Esophagus (tissue), 2 donors: ENCODE measurements around the gene BMPER. TPM values are rescaled to one million over a fixed set of nuclear protein-coding genes. Genes with fewer than 3 reads are reported as not detected.

ENCODE experiments used
- H3K27ac ChIP-seq, 2 donors: one replicate each; pipeline ENCODE4 v1.5.1; 2013; ENCODE audit warnings: low read depth in 2 of 2, mild to moderate bottlenecking in 2 of 2, inconsistent platforms in 1 of 2, low read length in 1 of 2, moderate library complexity in 1 of 2
- H3K27me3 ChIP-seq, 2 donors: one replicate each; pipeline ENCODE4 v1.6.1; 2013; ENCODE audit warnings: low read length in 2 of 2, control low read depth in 1 of 2, mild to moderate bottlenecking in 1 of 2; ENCODE audit not compliant: insufficient read depth in 2 of 2, control insufficient read depth in 1 of 2
- H3K36me3 ChIP-seq, 2 donors: one replicate each; pipeline ENCODE4 v1.6.1; 2013; ENCODE audit warnings: low read length in 1 of 2; ENCODE audit not compliant: control insufficient read depth in 2 of 2, insufficient read depth in 2 of 2
- H3K4me1 ChIP-seq, 2 donors: one replicate each; pipeline ENCODE4 v1.6.1; 2013; ENCODE audit warnings: low read length in 1 of 2; ENCODE audit not compliant: control insufficient read depth in 2 of 2, insufficient read depth in 2 of 2
- H3K4me3 ChIP-seq, 2 donors: one replicate each; pipeline ENCODE4 v1.5.1; 2013; ENCODE audit warnings: low read length in 2 of 2, mild to moderate bottlenecking in 2 of 2, low read depth in 1 of 2, moderate library complexity in 1 of 2
- H3K9me3 ChIP-seq, 2 donors: one replicate each; pipeline ENCODE4 v1.6.1; 2013; ENCODE audit warnings: mild to moderate bottlenecking in 2 of 2, low read depth in 1 of 2, low read length in 1 of 2, moderate library complexity in 1 of 2; ENCODE audit not compliant: control insufficient read depth in 2 of 2, insufficient read depth in 1 of 2
- WGBS, 2 donors: extraction: QIAGEN DNeasy Blood & Tissue Kit; methylation state at CpG; one replicate each; pipeline ENCODE4 v1.1.7; 2013; 5-methylcytosine and 5-hydroxymethylcytosine counted together
- polyA plus RNA-seq, 2 donors: library from polyadenylated mRNA; stranded (reverse); fragments of 200-250 nt; gene quantifications; one replicate each; pipeline ENCODE4 v1.2.3, GENCODE V29; 2013
- donor health status: healthy with polysubstance abuse.
- donor health status: Bipolar disorder and iron deficiency.

Gene BMPER
- polyA plus RNA-seq, 2 donors = 0.06 to 0.19 TPM

DNA sequence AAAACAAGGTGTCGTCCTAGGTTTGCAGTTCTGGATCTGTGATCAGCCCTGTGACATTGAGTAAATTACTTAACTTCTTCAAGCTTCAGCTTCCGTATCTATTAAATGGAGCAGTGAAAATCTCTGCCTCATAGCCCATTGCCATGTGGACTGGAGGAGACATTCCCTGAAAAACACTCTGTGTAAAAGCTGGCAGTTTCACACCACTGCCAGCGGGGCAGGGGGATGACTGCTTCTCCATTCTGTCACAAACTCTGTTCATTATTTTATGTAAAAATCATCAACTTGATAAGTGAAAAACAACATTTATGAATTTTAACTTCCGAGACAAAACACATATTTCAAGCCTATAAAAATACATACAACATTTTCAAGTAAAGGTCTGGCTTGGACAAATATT lies 234.7 kb downstream of the BMPER start:
- Histone ChIP-seq H3K9me3 (peaks cover 0 to 2% of the 10 kb centered on the region in 2 donors), H3K4me1 (peaks cover 0 to 3% of the 10 kb centered on the region in 2 donors), H3K36me3 (no peaks in the 10 kb centered on the region), H3K4me3 (no peak overlapping the region), H3K27me3 (no peaks in the 10 kb centered on the region), H3K27ac (no peak overlapping the region)
- WGBS, 2 donors = 79 to 88% methylated on average over 4 of the region's 4 CpGs

DNA sequence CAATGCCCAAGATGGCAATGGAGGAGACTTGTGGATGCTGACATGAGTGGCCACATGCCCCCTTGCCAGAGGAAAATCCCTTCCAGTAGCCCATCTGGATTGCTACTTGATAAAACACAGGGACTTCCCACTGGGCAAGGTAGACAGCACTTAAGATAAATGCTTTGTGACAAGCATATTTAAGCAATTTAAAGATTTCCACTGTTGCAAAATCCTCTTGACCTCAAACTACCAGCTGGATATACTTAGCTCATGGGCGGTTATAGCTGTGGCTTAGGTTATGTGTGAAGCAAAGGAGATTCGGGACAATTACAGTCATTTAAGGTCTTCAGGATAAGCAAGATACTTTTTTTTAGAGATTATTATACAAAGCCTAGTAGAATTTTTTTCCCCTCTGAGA lies 238.1 kb downstream of the BMPER start:
- Histone ChIP-seq H3K36me3 (no peaks in the 10 kb centered on the region), H3K9me3 (no peaks in the 10 kb centered on the region), H3K27me3 (no peaks in the 10 kb centered on the region), H3K4me1 (no peaks in the 10 kb centered on the region), H3K27ac (no peak overlapping the region), H3K4me3 (no peak overlapping the region)
- WGBS, 2 donors = 75% methylated on average over 2 of the region's 2 CpGs

- 59 to 69% methylated on average over 1 of the region's 1 CpG for WGBS, 2 donors
- H3K27ac ChIP-seq = no peak overlapping the region
- no peaks in the 10 kb centered on the region for H3K4me1 ChIP-seq
- no peaks in the 10 kb centered on the region for H3K27me3 ChIP-seq
- H3K9me3 ChIP-seq = no peaks in the 10 kb centered on the region
- H3K4me3 ChIP-seq = no peak overlapping the region
- H3K36me3 ChIP-seq = no peaks in the 10 kb centered on the region
Measured at GRCh38 chr7:34145603-34146002, 240.3 kb downstream of the BMPER start.

DNA sequence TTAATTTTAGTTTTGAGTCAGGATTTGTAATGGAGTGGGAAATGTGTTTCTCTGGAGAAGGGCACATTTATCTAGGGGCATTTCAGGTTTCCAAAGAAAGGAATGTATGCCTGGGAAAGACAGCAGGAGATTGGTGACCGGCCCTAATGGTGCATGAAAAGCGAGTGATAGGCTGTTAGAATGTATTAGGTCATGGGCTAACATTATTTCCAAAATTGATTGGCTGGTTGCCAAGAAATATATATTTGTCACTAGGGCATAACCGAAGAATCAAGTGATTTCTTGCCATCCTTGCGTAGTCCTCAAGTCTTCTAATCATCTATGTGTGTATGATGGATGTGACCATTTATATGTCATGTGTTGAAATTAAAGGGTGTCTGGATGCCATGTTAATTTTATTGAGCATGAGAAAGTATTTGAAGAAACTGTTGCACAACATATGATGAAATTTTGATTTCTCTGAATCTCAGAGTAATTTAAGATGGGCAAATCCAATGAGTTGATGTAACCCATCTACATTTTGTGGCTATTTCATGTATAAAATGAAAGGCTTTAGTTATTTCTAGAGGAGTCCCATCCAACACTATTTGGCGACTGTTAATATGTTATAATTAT lies 248.4 kb downstream of the BMPER start:
- H3K4me1 ChIP-seq = no peaks in the 10 kb centered on the region
- H3K4me3 ChIP-seq = no peak overlapping the region
- no peaks in the 10 kb centered on the region for H3K9me3 ChIP-seq
- no peaks in the 10 kb centered on the region for H3K36me3 ChIP-seq
- no peaks in the 10 kb centered on the region for H3K27me3 ChIP-seq
- WGBS, 2 donors = 90 to 91% methylated on average over 5 of the region's 5 CpGs
- H3K27ac ChIP-seq = no peak overlapping the region

DNA sequence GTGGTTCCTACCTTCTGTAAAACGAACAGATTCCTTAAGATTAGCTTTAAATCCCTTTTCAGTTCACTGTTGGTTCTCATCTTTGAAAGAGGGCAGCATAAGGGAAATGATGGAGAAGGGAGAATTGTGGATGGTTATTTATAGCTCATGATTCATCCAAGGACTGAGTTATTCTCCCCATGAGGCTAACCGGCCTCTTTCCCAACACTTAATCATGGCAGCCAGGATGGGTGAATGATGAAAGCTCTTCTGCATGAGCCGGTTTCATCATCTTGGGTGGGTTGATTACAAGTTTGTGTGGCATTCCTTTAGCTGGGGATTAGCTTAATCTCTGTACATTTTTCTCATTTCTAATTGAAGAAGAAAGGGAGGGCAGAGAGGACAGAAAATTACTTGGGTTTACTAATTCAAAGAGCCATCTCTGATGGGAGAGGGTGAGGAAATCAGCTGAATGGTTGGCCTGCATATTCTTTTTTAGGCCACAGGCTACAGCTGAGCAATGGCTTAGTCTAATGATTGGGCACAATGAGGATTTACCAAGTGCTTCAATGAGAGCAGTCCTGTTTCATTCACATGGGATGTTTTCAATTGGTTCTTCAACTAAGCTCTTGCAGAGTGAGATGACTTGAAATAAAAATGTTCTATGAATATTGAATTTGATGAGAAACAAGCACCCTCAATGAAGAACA lies 250.0 kb downstream of the BMPER start:
- H3K9me3 ChIP-seq = no peaks in the 10 kb centered on the region
- no peak overlapping the region for H3K27ac ChIP-seq
- no peaks in the 10 kb centered on the region for H3K4me1 ChIP-seq
- no peaks in the 10 kb centered on the region for H3K36me3 ChIP-seq
- WGBS, 2 donors = 54 to 60% methylated on average over 3 of the region's 3 CpGs
- no peaks in the 10 kb centered on the region for H3K27me3 ChIP-seq
- no peak overlapping the region for H3K4me3 ChIP-seq

DNA sequence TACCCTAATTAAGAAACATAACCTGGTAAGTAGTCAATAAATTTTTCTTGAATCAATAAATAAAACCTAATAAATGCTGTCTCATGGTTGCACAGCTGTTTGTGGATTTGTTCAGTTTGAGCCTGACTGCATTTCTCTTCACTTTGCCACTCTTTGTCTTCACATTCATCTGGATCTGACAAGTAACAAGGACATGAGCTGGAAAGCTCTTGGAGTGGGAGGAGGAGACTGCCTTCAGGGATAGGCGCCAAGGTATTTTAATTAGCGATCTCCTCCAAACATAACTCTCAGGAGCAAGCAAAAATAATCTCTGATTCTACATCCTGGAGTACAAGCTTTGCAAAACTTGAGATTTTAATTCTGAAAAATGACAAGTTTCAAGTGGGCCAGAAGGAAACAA lies 251.0 kb downstream of the BMPER start:
- Histone ChIP-seq H3K27ac (no peak overlapping the region), H3K4me3 (no peak overlapping the region), H3K9me3 (peaks cover 0 to 4% of the 10 kb centered on the region in 2 donors), H3K36me3 (no peaks in the 10 kb centered on the region), H3K27me3 (no peaks in the 10 kb centered on the region), H3K4me1 (no peaks in the 10 kb centered on the region)
- 55 to 64% methylated on average over 2 of the region's 2 CpGs for WGBS, 2 donors

GRCh38 chr7:34157137-34157536 lies 251.8 kb downstream of the BMPER start:
- 64 to 68% methylated on average over 2 of the region's 2 CpGs for whole genome bisulfite sequencing, 2 donors
- Histone ChIP-seq H3K9me3 (peaks cover 0 to 4% of the 10 kb centered on the region in 2 donors), H3K27ac (no peak overlapping the region), H3K4me1 (no peaks in the 10 kb centered on the region), H3K27me3 (no peaks in the 10 kb centered on the region), H3K4me3 (no peak overlapping the region), H3K36me3 (no peaks in the 10 kb centered on the region)

- Histone ChIP-seq H3K9me3 (peaks cover 0 to 4% of the 10 kb centered on the region in 2 donors), H3K4me3 (no peak overlapping the region), H3K4me1 (no peaks in the 10 kb centered on the region), H3K27me3 (no peaks in the 10 kb centered on the region), H3K27ac (no peak overlapping the region), H3K36me3 (no peaks in the 10 kb centered on the region)
- WGBS, 2 donors = 45 to 47% methylated on average over 12 of the region's 12 CpGs
Measured at GRCh38 chr7:34158368-34159153, 253.2 kb downstream of the BMPER start.

GRCh38 chr7:34160261-34160752 lies 255.0 kb downstream of the BMPER start:
- Histone ChIP-seq H3K4me1 (no peaks in the 10 kb centered on the region), H3K36me3 (no peaks in the 10 kb centered on the region), H3K9me3 (peaks cover 0 to 4% of the 10 kb centered on the region in 2 donors), H3K27me3 (no peaks in the 10 kb centered on the region), H3K27ac (no peak overlapping the region), H3K4me3 (no peak overlapping the region)
- 69% methylated on average over 2 of the region's 2 CpGs for WGBS, 2 donors
